C4-2B (cell line): Measurements from ENCODE around the gene OLFM1.

Experiments used
- CTCF ChIP-seq: fragments of 450-650 bp; conservative IDR thresholded peaks from 2 replicates; pipeline ENCODE4 v1.5.1; 2017; ENCODE audit warnings: mild to moderate bottlenecking
- ZFX ChIP-seq: fragments of 450-650 bp; IDR thresholded peaks from 2 replicates; pipeline ENCODE4 v1.6.1; 2017

DNA sequence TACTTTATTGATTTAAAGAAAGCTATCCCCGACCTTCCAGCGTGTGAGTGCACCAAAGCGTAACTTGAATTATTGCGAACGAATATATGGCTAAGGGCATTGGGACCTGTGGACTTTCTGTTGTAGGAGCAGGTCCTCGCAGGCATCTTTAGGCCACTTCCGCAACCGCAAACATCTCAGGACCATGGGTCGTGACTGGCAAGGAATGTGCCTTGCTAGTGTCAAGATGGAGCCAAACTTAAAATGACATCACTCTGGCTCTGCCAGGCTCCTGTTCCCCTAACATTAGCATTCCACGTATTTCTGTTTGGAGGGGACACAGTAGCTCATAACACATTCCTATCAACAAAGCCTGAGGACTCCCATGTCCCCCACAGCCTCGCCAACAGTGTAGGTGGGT, 44.1 kb upstream of the OLFM1 start:
- TF ChIP-seq CTCF (no peak), ZFX (no peak)
